NT2/D1 (cell line): ENCODE results near the gene STX12.
"Not testable (repeated sequence)": the region's sequence is repeated elsewhere in the genome, so short reads cannot be mapped to it uniquely, and the experiment has no call there.

ENCODE experiments used
- DNase-seq: peaks from one replicate; pipeline ENCODE4 v3.0.0-alpha.2; 2011; ENCODE audit warnings: low read depth, low spot score
- H3K27me3 ChIP-seq: 2 replicates; pipeline ENCODE4 v1.6.0; 2011; ENCODE audit warnings: mild to moderate bottlenecking; ENCODE audit not compliant: insufficient read length, insufficient read depth
- H3K36me3 ChIP-seq: 2 replicates; pipeline ENCODE4 v1.6.1; 2011; ENCODE audit warnings: mild to moderate bottlenecking, low read length, mixed read lengths; ENCODE audit not compliant: insufficient read depth, insufficient read length
- H3K4me1 ChIP-seq: 2 replicates; pipeline ENCODE4 v1.5.1; 2011; ENCODE audit not compliant: insufficient read depth, insufficient read length
- H3K4me3 ChIP-seq: 2 replicates; pipeline ENCODE4 v1.5.1; 2011; ENCODE audit warnings: low read depth; ENCODE audit not compliant: insufficient read length
- H3K9ac ChIP-seq: 2 replicates; pipeline ENCODE4 v1.6.0; 2011; ENCODE audit warnings: low read depth; ENCODE audit not compliant: insufficient read length
- H3K9me3 ChIP-seq: 2 replicates; pipeline ENCODE4 v1.5.1; 2011; ENCODE audit warnings: mild to moderate bottlenecking, low read length; ENCODE audit not compliant: insufficient read depth
- SUZ12 ChIP-seq: IDR thresholded peaks from 2 replicates; pipeline ENCODE4 v1.6.1; 2011; ENCODE audit not compliant: insufficient read length, insufficient read depth; ENCODE audit errors: extremely low read depth
- YY1 ChIP-seq: IDR thresholded peaks from 2 replicates; pipeline ENCODE4 v1.6.1; 2011; ENCODE audit not compliant: insufficient read length, insufficient read depth
- ZNF274 ChIP-seq: IDR thresholded peaks from 2 replicates; pipeline ENCODE4 v1.6.1; 2011; ENCODE audit warnings: mild to moderate bottlenecking, low read depth, low read length

Gene STX12

DNA sequence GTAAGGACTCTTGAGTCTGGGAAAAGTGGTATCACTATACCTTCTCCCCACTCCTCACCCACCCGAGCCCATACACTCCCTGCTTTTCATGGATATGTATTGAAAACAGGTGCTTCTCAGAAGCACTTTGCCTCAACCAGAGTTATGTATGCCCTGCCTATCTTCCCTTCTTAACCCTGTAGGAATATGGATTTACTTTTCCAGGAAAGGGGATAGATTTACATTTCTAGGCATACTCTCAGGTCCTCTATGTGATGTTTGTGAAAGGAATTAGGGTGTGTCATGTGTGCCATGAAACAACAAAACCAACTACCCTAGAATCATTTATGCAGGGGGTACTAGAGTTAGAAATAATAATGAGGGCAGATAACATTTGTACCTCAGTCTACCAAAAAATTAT lies 11.0 kb upstream of the STX12 start:
- Histone ChIP-seq H3K4me1 (no peaks in the 10 kb centered on the region), H3K27me3 (no peaks in the 10 kb centered on the region), H3K4me3 (no peak overlapping the region), H3K9me3 (no peaks in the 10 kb centered on the region), H3K36me3 (peaks cover 34% of the 10 kb centered on the region), H3K9ac (no peak overlapping the region)
- DNase-seq, result no peak
- TF ChIP-seq SUZ12, result no peak
- TF ChIP-seq ZNF274, result no peak
- TF ChIP-seq YY1, result no peak

- no peaks in the 10 kb centered on the region for H3K9me3 ChIP-seq
- no peak for DNase-seq
- H3K9ac ChIP-seq, result no peak overlapping the region
- TF ChIP-seq YY1 (no peak), ZNF274 (no peak)
- peaks cover 30% of the 10 kb centered on the region for H3K36me3 ChIP-seq
- no peaks in the 10 kb centered on the region for H3K4me1 ChIP-seq
- no peak overlapping the region for H3K4me3 ChIP-seq
- no peaks in the 10 kb centered on the region for H3K27me3 ChIP-seq
These were observed 9.7 kb upstream of the STX12 start for GRCh38 chr1:27763358-27763757.

DNA sequence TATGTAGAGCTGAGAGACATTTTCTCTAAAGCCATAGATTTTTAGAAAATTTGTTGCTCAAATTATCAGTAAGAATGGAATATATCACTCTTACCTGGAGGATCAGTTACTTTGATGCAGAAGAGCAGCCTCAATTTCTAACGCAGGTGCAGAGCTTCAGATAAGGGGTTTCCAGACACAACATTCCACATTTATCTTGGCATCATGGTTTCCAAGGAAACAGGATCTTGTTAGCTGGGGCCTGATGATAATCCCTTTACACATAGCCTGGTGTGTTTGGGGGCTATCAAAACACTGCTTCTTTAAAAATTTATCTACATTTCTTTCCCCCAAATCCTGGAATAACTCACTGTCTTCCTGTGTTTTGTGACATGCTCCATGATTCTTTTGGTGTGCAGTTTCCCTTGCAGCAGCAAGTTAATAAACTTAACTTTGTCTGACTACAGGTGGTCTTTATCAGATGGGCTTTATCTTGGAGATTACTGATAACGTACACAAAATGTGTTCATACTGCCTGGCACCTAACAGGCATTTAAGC lies 2.7 kb upstream of the STX12 start:
- Histone ChIP-seq H3K4me1 (no peaks in the 10 kb centered on the region), H3K9ac (no peak overlapping the region), H3K27me3 (no peaks in the 10 kb centered on the region), H3K36me3 (no peaks in the 10 kb centered on the region), H3K4me3 (no peak overlapping the region), H3K9me3 (no peaks in the 10 kb centered on the region)
- no peak for TF ChIP-seq ZNF274
- TF ChIP-seq YY1, result no peak
- no peak for TF ChIP-seq SUZ12
- no peak for DNase-seq

- no peak for TF ChIP-seq ZNF274
- Histone ChIP-seq H3K27me3 (no peaks in the 10 kb centered on the region), H3K9ac (peak overlapping the region; percentile 7), H3K36me3 (peaks cover 2% of the 10 kb centered on the region), H3K4me1 (no peaks in the 10 kb centered on the region), H3K9me3 (no peaks in the 10 kb centered on the region), H3K4me3 (peak overlapping the region; percentile 91)
- no peak for DNase-seq
These were observed 735 bp upstream of the STX12 start for GRCh38 chr1:27772036-27772931.

GRCh38 chr1:27773826-27774445 lies 917 bp downstream of the STX12 start:
- peak overlapping the region; percentile 95 for H3K9ac ChIP-seq
- peak overlapping the region; percentile 91 for H3K4me3 ChIP-seq
- peaks cover 2% of the 10 kb centered on the region for H3K36me3 ChIP-seq
- TF ChIP-seq ZNF274 (no peak), YY1 (no peak)
- no peaks in the 10 kb centered on the region for H3K4me1 ChIP-seq
- DNase-seq, result no peak
- no peaks in the 10 kb centered on the region for H3K9me3 ChIP-seq
- H3K27me3 ChIP-seq, result no peaks in the 10 kb centered on the region

DNA sequence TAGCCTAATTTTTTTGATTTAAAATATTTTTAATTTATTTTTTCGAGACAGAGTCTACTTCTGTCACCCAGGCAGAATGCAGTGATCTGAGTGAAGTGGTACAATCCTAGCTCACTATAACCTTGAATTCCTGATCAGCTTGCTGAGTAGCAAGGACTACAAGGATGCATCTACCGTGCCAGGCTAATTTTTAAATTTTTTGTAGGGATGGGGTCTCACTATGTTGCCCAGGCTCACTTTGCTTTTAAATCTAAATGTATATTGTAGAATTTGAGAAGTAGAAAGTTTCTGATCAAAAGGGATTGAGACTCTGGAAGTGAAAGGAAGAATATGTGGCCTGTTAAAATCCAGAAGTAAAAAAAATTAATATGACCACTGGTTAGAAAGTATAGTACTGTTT lies 1.6 kb downstream of the STX12 start:
- no peak for DNase-seq
- Histone ChIP-seq H3K27me3 (no peaks in the 10 kb centered on the region), H3K9me3 (no peaks in the 10 kb centered on the region), H3K36me3 (peaks cover 2% of the 10 kb centered on the region), H3K4me1 (no peaks in the 10 kb centered on the region), H3K4me3 (no peak overlapping the region), H3K9ac (no peak overlapping the region)
- no peak for TF ChIP-seq SUZ12
- TF ChIP-seq ZNF274, result no peak

DNA sequence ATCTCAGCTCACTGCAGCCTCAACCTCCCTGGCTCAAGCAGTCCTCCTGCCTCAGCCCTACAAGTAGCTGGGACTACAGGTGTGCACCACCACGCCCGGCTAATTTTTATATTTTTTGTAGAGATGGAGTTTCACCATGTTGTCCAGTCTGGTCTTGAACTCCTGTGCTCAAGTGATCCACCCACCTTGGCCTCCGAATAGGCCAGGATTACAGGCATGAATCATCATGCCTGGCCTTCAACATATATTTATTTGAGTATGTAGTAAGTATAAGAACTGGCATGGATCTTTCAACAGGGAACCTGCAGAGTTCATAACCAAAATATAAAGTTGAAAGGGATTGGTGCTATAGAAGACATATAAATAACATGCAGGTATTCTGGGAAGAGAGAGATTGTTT lies 2.3 kb downstream of the STX12 start:
- H3K9ac ChIP-seq, H3K27me3 ChIP-seq, DNase-seq, H3K36me3 ChIP-seq, H3K4me1 ChIP-seq, H3K4me3 ChIP-seq, H3K9me3 ChIP-seq: not testable (repeated sequence)

DNA sequence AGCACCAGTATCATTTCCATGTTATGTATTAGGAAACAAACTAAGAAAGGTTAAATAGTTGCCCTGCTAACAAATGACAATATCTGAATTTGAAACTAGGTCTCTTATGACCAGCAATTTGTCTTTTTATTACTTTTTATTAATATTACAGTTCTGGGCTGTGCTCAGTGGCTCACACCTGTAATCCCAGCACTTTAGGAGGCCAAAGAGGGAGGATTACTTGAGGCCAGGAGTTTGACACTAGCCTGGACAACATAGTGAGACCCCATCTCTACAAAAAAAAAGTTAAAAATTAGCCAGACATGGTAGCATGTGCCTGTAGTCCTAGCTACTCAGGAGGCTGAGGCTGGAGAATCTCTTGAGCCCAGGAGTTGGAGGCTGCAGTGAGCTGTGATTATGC lies 3.3 kb downstream of the STX12 start:
- H3K27me3 ChIP-seq, H3K36me3 ChIP-seq, H3K4me3 ChIP-seq, H3K4me1 ChIP-seq, H3K9me3 ChIP-seq, H3K9ac ChIP-seq, DNase-seq: not testable (repeated sequence)
